Measurements from ENCODE around the gene SSC5D. TPM values are rescaled to one million over a fixed set of nuclear protein-coding genes. Genes with fewer than 3 reads are reported as not detected.

The SSC5D gene
- total RNA-seq, 1 donor: 10.7 TPM

- no peak for DNase-seq (ENCODE audit: low read depth)
Measured at GRCh38 chr19:55546011-55546410, 57.8 kb downstream of the SSC5D start.

DNA sequence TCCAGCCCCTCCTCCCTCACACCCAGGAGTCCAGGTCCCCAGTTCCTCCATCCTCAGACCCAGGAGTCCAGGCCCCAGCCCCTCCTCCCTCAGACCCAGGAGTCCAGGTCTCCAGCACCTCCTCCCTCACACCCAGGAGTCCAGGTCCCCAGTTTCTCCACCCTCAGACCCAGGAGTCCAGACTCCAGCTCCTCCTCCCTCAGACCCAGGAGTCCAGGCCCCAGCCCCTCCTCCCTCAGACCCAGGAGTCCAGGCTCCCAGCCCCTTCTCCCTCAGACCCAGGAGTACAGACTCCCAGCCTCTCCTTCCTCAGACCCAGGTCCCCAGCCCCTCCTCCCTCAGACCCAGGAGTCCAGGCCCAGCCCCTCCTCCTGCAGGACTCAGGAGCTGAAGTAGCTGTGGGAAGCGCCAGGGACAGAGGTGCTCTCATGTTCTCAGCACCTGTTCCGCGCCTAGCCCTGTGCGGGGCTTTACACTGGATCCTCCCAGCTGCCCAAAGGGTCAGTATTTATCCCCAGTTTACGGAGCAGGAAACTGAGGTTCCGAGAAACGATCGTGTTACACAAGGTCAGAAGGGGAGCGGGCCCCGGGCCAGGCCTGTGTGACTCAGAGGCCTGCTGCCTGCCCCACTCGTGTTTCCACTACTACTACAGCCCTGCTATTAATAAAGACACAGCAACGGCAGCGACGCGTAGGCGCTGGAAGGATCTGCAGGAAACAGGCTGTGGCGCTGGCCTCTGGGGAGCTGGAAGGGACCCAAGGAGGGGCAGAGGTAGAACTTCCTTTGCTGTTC lies 58.8 kb downstream of the SSC5D start:
- H3K4me3 ChIP-seq (ENCODE audit: low read depth, low read length): no peak overlapping the region
- TF ChIP-seq, protein P1, sequence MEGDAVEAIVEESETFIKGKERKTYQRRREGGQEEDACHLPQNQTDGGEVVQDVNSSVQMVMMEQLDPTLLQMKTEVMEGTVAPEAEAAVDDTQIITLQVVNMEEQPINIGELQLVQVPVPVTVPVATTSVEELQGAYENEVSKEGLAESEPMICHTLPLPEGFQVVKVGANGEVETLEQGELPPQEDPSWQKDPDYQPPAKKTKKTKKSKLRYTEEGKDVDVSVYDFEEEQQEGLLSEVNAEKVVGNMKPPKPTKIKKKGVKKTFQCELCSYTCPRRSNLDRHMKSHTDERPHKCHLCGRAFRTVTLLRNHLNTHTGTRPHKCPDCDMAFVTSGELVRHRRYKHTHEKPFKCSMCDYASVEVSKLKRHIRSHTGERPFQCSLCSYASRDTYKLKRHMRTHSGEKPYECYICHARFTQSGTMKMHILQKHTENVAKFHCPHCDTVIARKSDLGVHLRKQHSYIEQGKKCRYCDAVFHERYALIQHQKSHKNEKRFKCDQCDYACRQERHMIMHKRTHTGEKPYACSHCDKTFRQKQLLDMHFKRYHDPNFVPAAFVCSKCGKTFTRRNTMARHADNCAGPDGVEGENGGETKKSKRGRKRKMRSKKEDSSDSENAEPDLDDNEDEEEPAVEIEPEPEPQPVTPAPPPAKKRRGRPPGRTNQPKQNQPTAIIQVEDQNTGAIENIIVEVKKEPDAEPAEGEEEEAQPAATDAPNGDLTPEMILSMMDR (IDR thresholded peaks at IDR 0.05; ENCODE audit: insufficient read depth, low read length): no peak
- DNase-seq (ENCODE audit: low read depth): peak; percentile 51

More at GRCh38 chr19:55546011-55546410, 57.8 kb downstream of the SSC5D start:
- H3K4me3 ChIP-seq (ENCODE audit: low read depth, low read length): no peak overlapping the region
- TF ChIP-seq, protein P1 (IDR thresholded peaks at IDR 0.05; ENCODE audit: insufficient read depth, low read length): no peak

GRCh38 chr19:55549500-55550320 lies 61.5 kb downstream of the SSC5D start:
- peak; percentile 90 for DNase-seq (ENCODE audit: low read depth)
- TF ChIP-seq, protein P1 (IDR thresholded peaks at IDR 0.05; ENCODE audit: insufficient read depth, low read length): no peak
- H3K4me3 ChIP-seq (ENCODE audit: low read depth, low read length): peak overlapping the region; percentile 13

DNA sequence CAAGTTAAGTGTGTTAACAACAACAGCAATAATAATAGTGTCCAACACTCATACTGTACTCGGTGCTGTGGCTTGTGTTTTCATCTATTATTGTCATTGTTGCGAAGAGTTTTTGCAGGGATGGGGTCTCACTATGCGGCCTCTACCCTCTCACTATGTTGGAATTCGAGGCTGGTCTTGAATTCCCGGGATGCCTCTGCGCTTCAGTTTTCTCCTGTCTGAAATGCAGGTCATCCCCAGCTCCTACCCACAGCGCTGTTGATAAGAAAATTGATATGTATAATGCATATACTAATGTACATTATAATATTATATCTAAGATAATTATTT lies 62.0 kb downstream of the SSC5D start:
- TF ChIP-seq, protein P1 (IDR thresholded peaks at IDR 0.05; ENCODE audit: insufficient read depth, low read length): no peak
- H3K4me3 ChIP-seq (ENCODE audit: low read depth, low read length): no peak overlapping the region
- DNase-seq (ENCODE audit: low read depth): no peak

GRCh38 chr19:55552206-55552605 lies 64.0 kb downstream of the SSC5D start:
- TF ChIP-seq, protein P1 (IDR thresholded peaks at IDR 0.05; ENCODE audit: insufficient read depth, low read length): no peak
- H3K4me3 ChIP-seq (ENCODE audit: low read depth, low read length): no peak overlapping the region
- DNase-seq (ENCODE audit: low read depth): no peak

GRCh38 chr19:55552620-55553019 lies 64.4 kb downstream of the SSC5D start:
- DNase-seq (ENCODE audit: low read depth): peak; percentile 77
- TF ChIP-seq, protein P1 (IDR thresholded peaks at IDR 0.05; ENCODE audit: insufficient read depth, low read length): no peak
- H3K4me3 ChIP-seq (ENCODE audit: low read depth, low read length): no peak overlapping the region

Data from fibroblast of the aortic adventitia (primary cell).